Thoracic aorta (tissue), 2 donors: Measurements from ENCODE around the gene BMERB1. TPM values are rescaled to one million over a fixed set of nuclear protein-coding genes. Genes with fewer than 3 reads are reported as not detected.
"Not testable (repeated sequence)": the region's sequence is repeated elsewhere in the genome, so short reads cannot be mapped to it uniquely, and the experiment has no call there.

Experiments
- ATAC-seq: fragments of 150-250 bp; one replicate; pipeline ENCODE4 v1.8.0; 2017; ENCODE audit warnings: low read depth; ENCODE audit not compliant: insufficient number of reproducible peaks, low FRiP score
- DNase-seq: peaks from one replicate; pipeline ENCODE4 v3.0.0-alpha.2; 2020; ENCODE audit warnings: low spot score
- H3K27ac ChIP-seq, 2 donors: fragments of 200-600 bp; sonication (generic); 1 replicate in 1 of 2; 2 replicates in 1 of 2; pipeline ENCODE4 v1.5.1; 2016; ENCODE audit warnings: mild to moderate bottlenecking in 2 of 2, moderate library complexity in 2 of 2
- H3K27me3 ChIP-seq: fragments of 200-600 bp; sonication (generic); replicated peaks from 2 replicates; pipeline ENCODE4 v1.6.0; 2016; ENCODE audit warnings: mild to moderate bottlenecking; ENCODE audit not compliant: insufficient read depth
- H3K36me3 ChIP-seq: fragments of 200-600 bp; sonication (generic); one replicate; pipeline ENCODE4 v1.5.1; 2016
- H3K4me1 ChIP-seq, 2 donors: fragments of 200-600 bp; sonication (generic); 1 replicate in 1 of 2; 2 replicates in 1 of 2; pipeline versions ENCODE4 v1.5.1 to v1.6.0; 2016; ENCODE audit warnings: low read depth in 2 of 2, mild to moderate bottlenecking in 1 of 2; ENCODE audit not compliant: control insufficient read depth in 1 of 2
- H3K4me3 ChIP-seq: fragments of 200-600 bp; sonication (generic); 2 replicates; pipeline ENCODE4 v1.5.1; 2016; ENCODE audit warnings: mild to moderate bottlenecking
- H3K9me3 ChIP-seq: fragments of 200-600 bp; sonication (generic); 2 replicates; pipeline ENCODE4 v1.5.1; 2016
- total RNA-seq, 2 donors: library from RNA; depleted of rRNA; stranded (reverse); fragments of >200 nt; gene quantifications; one replicate each; pipeline versions ENCODE4 v1.1.0 to v1.2.3, GENCODE V29; 2016
- TF ChIP-seq, protein P1 (sequence below): fragments of 200-600 bp; sonication (generic); IDR thresholded peaks from one replicate; pipeline ENCODE4 v1.5.1; 2019; ENCODE audit warnings: antibody characterized with exemption

BMERB1 gene
- total RNA-seq, 2 donors from 2014 or later = 75.1 to 95.2 TPM

DNA sequence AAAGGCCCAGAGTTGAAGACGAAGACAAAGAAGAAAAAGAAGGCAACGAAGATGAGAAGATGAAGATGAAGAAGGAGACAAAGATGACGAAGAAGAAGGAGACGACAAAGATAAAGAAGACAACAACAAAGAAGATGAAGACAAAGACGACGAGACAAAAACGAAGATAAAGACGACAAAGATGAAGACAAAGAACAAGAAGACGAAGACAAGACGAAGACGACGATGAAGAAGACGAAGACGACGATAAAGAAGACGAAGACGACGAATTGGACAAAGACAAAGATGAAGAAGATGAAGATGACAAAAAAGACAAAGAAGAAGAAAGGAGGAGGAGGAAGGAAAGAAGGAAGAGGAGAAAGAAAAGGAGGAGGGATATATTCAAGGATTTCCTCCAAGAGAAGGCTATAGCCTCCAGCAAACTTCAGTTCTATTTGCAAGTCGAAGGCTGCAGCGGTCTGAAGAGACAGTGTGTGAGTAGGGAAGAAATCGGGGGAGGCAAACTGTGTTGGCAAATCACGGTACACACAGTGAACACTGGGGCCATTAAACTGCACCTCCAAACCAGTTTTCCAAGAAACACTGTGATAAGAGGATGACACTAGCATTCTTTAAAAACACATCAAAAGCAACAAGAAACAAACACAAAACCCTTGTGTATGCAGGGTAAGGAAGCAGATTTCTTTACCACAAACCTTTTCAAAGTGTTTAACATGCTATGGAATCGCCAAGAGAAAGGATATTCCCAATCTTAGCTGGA, 168.1 kb downstream of the BMERB1 start:
- Histone ChIP-seq H3K4me3 (no peak overlapping the region), H3K9me3 (no peaks in the 10 kb centered on the region), H3K36me3 (peaks cover 53% of the 10 kb centered on the region), H3K27me3 (no peaks in the 10 kb centered on the region), H3K27ac (no peak overlapping the region), H3K4me1 (peaks cover 8 to 11% of the 10 kb centered on the region in 2 donors)
- TF ChIP-seq, protein P1, sequence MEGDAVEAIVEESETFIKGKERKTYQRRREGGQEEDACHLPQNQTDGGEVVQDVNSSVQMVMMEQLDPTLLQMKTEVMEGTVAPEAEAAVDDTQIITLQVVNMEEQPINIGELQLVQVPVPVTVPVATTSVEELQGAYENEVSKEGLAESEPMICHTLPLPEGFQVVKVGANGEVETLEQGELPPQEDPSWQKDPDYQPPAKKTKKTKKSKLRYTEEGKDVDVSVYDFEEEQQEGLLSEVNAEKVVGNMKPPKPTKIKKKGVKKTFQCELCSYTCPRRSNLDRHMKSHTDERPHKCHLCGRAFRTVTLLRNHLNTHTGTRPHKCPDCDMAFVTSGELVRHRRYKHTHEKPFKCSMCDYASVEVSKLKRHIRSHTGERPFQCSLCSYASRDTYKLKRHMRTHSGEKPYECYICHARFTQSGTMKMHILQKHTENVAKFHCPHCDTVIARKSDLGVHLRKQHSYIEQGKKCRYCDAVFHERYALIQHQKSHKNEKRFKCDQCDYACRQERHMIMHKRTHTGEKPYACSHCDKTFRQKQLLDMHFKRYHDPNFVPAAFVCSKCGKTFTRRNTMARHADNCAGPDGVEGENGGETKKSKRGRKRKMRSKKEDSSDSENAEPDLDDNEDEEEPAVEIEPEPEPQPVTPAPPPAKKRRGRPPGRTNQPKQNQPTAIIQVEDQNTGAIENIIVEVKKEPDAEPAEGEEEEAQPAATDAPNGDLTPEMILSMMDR = no peak
- no peak for ATAC-seq
- no peak for DNase-seq

DNA sequence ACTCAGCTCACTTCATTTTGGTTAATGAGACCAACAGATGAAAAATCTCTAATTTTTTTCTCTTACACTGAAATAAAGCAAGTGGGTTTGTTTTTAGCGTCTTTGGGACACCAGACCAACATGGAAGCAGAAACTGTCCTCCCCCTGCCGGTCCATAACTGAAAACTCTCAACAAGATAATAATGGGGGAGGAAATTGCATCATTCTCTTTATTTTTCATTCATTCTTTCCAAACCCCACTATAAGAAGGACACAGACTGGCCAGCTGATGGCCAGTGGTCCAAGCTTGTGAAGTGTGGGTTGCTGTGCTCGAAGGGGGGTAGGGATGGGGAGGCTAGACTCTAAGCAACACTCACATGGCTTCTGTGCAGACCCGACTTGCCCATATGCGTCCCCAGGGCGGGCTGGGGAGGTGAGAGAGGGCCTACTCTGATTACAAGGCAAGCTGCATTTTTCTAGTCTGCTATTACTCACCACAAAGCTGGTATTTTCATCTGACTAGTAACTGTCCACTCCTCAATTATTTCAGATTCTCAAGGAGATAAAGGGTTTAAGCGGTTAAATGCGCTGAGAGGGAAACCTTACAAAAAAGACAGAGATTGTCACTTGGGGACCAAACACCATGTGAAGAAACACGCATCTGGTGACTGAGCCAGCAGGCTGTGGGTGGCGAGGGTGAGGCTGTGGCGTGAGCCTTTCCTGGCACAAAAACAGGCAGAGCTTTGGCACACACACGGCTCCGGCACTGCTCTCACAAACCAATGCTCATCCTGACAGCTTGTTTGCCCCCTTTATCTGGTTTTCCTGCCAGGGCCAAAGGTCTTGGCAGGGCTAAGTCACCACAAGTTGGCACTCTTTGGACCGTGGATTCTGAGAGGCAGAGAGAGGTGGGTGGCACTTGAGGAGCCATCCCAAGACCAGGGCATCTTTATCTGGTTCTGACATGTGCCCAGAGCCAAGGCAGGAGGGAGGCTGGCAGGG, 170.4 kb downstream of the BMERB1 start:
- H3K36me3 ChIP-seq = peaks cover 58% of the 10 kb centered on the region
- H3K27me3 ChIP-seq = no peaks in the 10 kb centered on the region
- no peaks in the 10 kb centered on the region for H3K4me1 ChIP-seq
- H3K4me3 ChIP-seq = no peak overlapping the region
- TF ChIP-seq, protein P1 = no peak
- DNase-seq (no peak), ATAC-seq (no peak)
- H3K9me3 ChIP-seq = no peaks in the 10 kb centered on the region
- no peak overlapping the region for H3K27ac ChIP-seq

DNA sequence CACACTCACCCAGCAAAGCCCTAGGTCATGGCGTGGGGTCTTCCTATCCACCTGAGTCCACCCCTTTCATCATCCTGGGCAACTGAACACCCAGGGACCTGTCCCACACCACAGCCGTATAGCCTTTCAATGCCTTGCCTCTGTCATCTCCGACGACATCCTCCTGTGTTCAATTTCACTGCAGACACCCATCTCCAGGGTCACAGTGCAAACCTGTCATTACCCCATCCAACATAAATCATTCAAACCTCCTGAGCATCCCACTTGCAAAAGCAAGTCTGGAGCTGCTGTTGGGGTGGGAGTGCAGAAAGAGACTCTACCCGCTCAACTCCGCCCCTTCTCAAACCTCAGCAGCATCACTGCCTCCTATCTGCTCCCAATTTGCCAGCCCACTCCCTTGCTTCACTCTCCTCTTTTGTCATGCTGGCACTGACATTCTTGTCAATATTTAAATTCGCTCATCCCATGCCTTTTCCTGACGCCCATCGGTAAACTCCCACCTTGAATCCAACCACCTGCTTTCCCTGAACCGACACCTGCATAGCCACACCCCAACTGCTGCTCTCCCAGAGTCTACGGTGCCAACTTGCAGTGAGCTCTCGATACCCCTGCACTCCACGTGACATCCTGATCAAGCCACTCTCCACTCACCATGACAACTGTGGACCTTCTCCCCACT, 171.6 kb downstream of the BMERB1 start:
- Histone ChIP-seq H3K36me3 (peaks cover 56% of the 10 kb centered on the region), H3K4me3 (no peak overlapping the region), H3K27ac (no peak overlapping the region), H3K27me3 (no peaks in the 10 kb centered on the region), H3K9me3 (no peaks in the 10 kb centered on the region), H3K4me1 (no peaks in the 10 kb centered on the region)
- TF ChIP-seq, protein P1 = no peak
- DNase-seq (no peak), ATAC-seq (no peak)

DNA sequence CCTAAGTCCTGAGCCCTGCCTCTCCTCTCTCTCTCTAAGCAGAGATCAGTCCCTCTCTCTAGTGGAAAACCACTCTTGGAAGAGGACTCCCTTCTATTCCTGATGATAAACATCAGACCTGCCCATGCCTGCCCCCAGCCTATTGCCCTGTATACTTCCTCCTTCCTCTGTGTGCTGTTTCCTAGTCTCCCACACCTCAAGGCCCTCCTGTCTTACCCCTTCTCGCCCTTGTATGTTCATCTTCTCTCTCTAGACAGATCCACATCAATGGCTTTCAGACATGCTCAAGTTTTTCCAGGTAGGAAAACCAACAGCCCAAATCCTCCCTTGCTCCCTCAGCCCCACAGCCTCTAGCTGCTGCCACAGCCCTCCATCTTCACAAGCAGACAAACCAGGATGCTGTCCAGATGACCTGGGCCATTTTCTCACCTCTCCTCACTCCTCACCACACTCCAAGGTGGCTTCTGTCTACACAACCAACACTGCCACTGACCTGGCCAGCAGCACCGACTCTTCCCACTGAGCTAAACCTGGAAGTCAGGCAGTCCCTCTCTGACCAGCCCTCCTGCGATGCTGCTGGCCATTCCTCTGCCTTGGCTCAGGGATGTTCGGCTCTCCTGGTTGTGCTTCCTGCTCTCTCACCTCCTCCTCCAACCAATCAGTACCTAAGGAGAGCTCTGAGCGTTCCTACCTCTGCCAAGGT, 172.3 kb downstream of the BMERB1 start:
- H3K27me3 ChIP-seq = no peaks in the 10 kb centered on the region
- no peak overlapping the region for H3K4me3 ChIP-seq
- TF ChIP-seq, protein P1 = no peak
- no peaks in the 10 kb centered on the region for H3K9me3 ChIP-seq
- no peak for DNase-seq
- no peaks in the 10 kb centered on the region for H3K4me1 ChIP-seq
- H3K36me3 ChIP-seq = peaks cover 56% of the 10 kb centered on the region
- no peak for ATAC-seq
- no peak overlapping the region for H3K27ac ChIP-seq

DNA sequence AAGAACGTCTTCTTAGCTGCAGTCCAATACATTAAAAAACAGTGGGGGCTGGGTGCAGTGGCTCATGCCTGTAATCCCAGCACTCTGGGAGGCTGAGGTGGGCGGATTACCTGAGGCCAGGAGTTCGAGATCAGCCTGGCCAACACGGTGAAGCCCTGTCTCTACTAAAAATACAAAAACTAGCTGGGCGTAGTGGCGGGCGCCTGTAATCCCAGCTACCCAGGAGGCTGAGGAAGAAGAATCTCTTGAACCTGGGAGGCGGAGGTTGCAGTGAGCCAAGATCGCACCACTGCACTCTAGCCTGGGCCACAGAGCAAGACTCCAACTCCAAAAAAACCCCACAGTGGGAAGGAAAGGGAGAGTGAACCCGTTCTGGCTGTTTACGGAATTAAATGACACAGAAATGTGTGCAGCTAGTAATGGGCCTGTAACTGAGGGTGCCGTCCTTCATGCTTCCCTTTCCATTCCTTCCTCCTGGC, 172.9 kb downstream of the BMERB1 start:
- not testable (repeated sequence) for ATAC-seq

More for the DNA sequence above, 172.9 kb downstream of the BMERB1 start:
- not testable (repeated sequence) for H3K4me1 ChIP-seq, H3K9me3 ChIP-seq, H3K4me3 ChIP-seq, H3K27me3 ChIP-seq, DNase-seq
- peaks cover 55% of the 10 kb centered on the region for H3K36me3 ChIP-seq
- peak overlapping the region in 1 of 2 donors; percentile 27 for H3K27ac ChIP-seq
